HG03045 (cell line): Measurements from ENCODE around the gene TOGARAM2.

Experiments
- ATAC-seq: cut with Tn5 transposase; IDR thresholded peaks from one replicate; pipeline ENCODE4 v1.9.1; 2021; ENCODE audit warnings: mild to moderate bottlenecking, moderate library complexity; ENCODE audit not compliant: unreplicated experiment

Gene TOGARAM2

GRCh38 chr2:29016504-29016903, 35.4 kb downstream of the TOGARAM2 start:
- ATAC-seq = no peak

- no peak for ATAC-seq
Measured at GRCh38 chr2:29017716-29018435, 36.8 kb downstream of the TOGARAM2 start.

- ATAC-seq = no peak
Measured at GRCh38 chr2:29021886-29022285, 40.8 kb downstream of the TOGARAM2 start.

- no peak for ATAC-seq
Measured at GRCh38 chr2:29022679-29023078, 41.6 kb downstream of the TOGARAM2 start.

- no peak for ATAC-seq
Measured at GRCh38 chr2:29023188-29023587, 42.1 kb downstream of the TOGARAM2 start.

GRCh38 chr2:29024882-29025430, 43.9 kb downstream of the TOGARAM2 start:
- ATAC-seq = no peak

GRCh38 chr2:29025711-29026110, 44.6 kb downstream of the TOGARAM2 start:
- no peak for ATAC-seq

- ATAC-seq = no peak
Measured at GRCh38 chr2:29031046-29031445, 49.9 kb downstream of the TOGARAM2 start.

- ATAC-seq = no peak
Measured at GRCh38 chr2:29032189-29032588, 51.1 kb downstream of the TOGARAM2 start.

- ATAC-seq = no peak
Measured at GRCh38 chr2:29033172-29033571, 52.1 kb downstream of the TOGARAM2 start.

- ATAC-seq = no peak
Measured at GRCh38 chr2:29033656-29034055, 52.6 kb downstream of the TOGARAM2 start.

GRCh38 chr2:29035016-29035745, 54.1 kb downstream of the TOGARAM2 start:
- no peak for ATAC-seq

GRCh38 chr2:29039718-29040480, 58.8 kb downstream of the TOGARAM2 start:
- no peak for ATAC-seq

GRCh38 chr2:29040552-29040951, 59.5 kb downstream of the TOGARAM2 start:
- ATAC-seq = no peak

- ATAC-seq = no peak
Measured at GRCh38 chr2:29041161-29041660, 60.1 kb downstream of the TOGARAM2 start.

GRCh38 chr2:29042561-29043075, 61.5 kb downstream of the TOGARAM2 start:
- no peak for ATAC-seq

GRCh38 chr2:29044459-29044858, 63.4 kb downstream of the TOGARAM2 start:
- no peak for ATAC-seq

GRCh38 chr2:29046321-29046720, 65.2 kb downstream of the TOGARAM2 start:
- ATAC-seq = no peak

- ATAC-seq = no peak
Measured at GRCh38 chr2:29047083-29047845, 66.2 kb downstream of the TOGARAM2 start.

GRCh38 chr2:29050591-29050990, 69.5 kb downstream of the TOGARAM2 start:
- no peak for ATAC-seq
